GM12878 (cell line): ENCODE data around the gene SCLT1. TPM values are rescaled to one million over a fixed set of nuclear protein-coding genes. Genes with fewer than 3 reads are reported as not detected.

Experiments
- ATAC-seq: fragments of 200-7000 bp; cut with Tn5 transposase; 3 replicates; pipeline ENCODE4 v1.9.1; 2020; ENCODE audit warnings: mild to moderate bottlenecking, moderate library complexity
- BruUV-seq: library from RNA; stranded (reverse); fragments of 400-500 nt; replicated peaks from 2 replicates; lab custom pipeline; 2021; lab: Mats Ljungman, UMichigan
- CTCF ChIA-PET: fragments of 300-600 bp; sonication (Branson Sonifier 250); formaldehyde crosslinking; extraction: SDS; loops from one replicate; lab custom pipeline; 2021; ENCODE audit warnings: inconsistent platforms; lab: Yijun Ruan, JAX
- POLR2A ChIA-PET: fragments of 350-600 bp; formaldehyde crosslinking; extraction: SDS; loops from one replicate; lab custom pipeline; 2021; ENCODE audit warnings: inconsistent platforms; lab: Charles Lee
- RAD21 ChIA-PET: fragments of 300-600 bp; sonication (Branson Sonifier 250); formaldehyde crosslinking; loops from one replicate; lab custom pipeline; 2023; ENCODE audit warnings: antibody characterized with exemption; ENCODE audit not compliant: unreplicated experiment; lab: Charles Lee
- SMC1A ChIA-PET: fragments of 300-600 bp; sonication (Branson Sonifier 250); formaldehyde crosslinking; loops from one replicate; lab custom pipeline; 2023; ENCODE audit not compliant: unreplicated experiment, uncharacterized antibody; lab: Charles Lee
- DNase-seq: peaks from one replicate; pipeline ENCODE4 v3.0.0-alpha.2; 2011; ENCODE audit warnings: low read depth, low spot score
- FAIRE-seq: peaks from 3 replicates; lab custom pipeline; 2011; peaks lifted over from hg19 to GRCh38; lab: Jason Lieb, UNC
- H2AFZ ChIP-seq: 2 replicates; pipeline ENCODE4 v1.6.0; 2011; ENCODE audit warnings: low read depth, low read length, control low read depth; ENCODE audit not compliant: control insufficient read depth
- H3K27ac ChIP-seq: 2 replicates; pipeline ENCODE4 v1.5.1; 2011; ENCODE audit warnings: control low read depth; ENCODE audit not compliant: control insufficient read depth, insufficient read depth
- H3K27me3 ChIP-seq, 2 experiments: replicated peaks in 1 of 2; 2 replicates each; pipeline versions ENCODE4 v1.6.0 to v1.6.1; 2011; ENCODE audit warnings: low read length in 1 of 2; ENCODE audit not compliant: control insufficient read depth in 2 of 2, insufficient read depth in 2 of 2
- H3K36me3 ChIP-seq, 2 experiments: 2 replicates each; pipeline ENCODE4 v1.5.1; 2011; ENCODE audit warnings: low read length in 1 of 2; ENCODE audit not compliant: control insufficient read depth in 2 of 2, insufficient read depth in 2 of 2
- H3K4me1 ChIP-seq: 2 replicates; pipeline ENCODE4 v1.6.1; 2011; ENCODE audit warnings: mild to moderate bottlenecking, low read length, moderate library complexity, mixed read lengths; ENCODE audit not compliant: control insufficient read depth, insufficient read depth
- H3K4me2 ChIP-seq: 2 replicates; pipeline ENCODE4 v1.6.0; 2011; ENCODE audit warnings: control low read depth; ENCODE audit not compliant: control insufficient read depth, insufficient read depth
- H3K4me3 ChIP-seq: fragments of 200-600 bp; sonication (generic); 2 replicates; pipeline ENCODE4 v1.5.1; 2016
- H3K79me2 ChIP-seq: 2 replicates; pipeline ENCODE4 v1.6.0; 2011; ENCODE audit warnings: low read length; ENCODE audit not compliant: control insufficient read depth, insufficient read depth
- H3K9ac ChIP-seq: 2 replicates; pipeline ENCODE4 v1.8.0; 2011; ENCODE audit warnings: low read length, control low read depth, mixed read lengths; ENCODE audit not compliant: control insufficient read depth, insufficient read depth
- H3K9me3 ChIP-seq: replicated peaks from 3 replicates; pipeline ENCODE4 v1.5.1; 2011; ENCODE audit warnings: mild to moderate bottlenecking, low read length; ENCODE audit not compliant: control insufficient read depth, insufficient read depth
- H4K20me1 ChIP-seq: 2 replicates; pipeline ENCODE4 v1.6.0; 2011; ENCODE audit not compliant: control insufficient read depth, insufficient read depth
- CREM ChIP-seq: IDR thresholded peaks from 2 replicates; pipeline ENCODE4 v1.6.1; 2014; ENCODE audit warnings: antibody characterized with exemption, low read depth
- PAX5 ChIP-seq: IDR thresholded peaks from 2 replicates; pipeline ENCODE4 v1.6.1; 2011; ENCODE audit warnings: low read depth, low read length, borderline replicate concordance
- PKNOX1 ChIP-seq: fragments of 450-650 bp; IDR thresholded peaks from 2 replicates; pipeline ENCODE4 v1.6.1; 2016; ENCODE audit warnings: mild to moderate bottlenecking
- POLR2AphosphoS2 ChIP-seq: IDR thresholded peaks from 2 replicates; pipeline ENCODE4 v1.6.1; 2011; ENCODE audit warnings: low read depth, mild to moderate bottlenecking, low read length, improper control_type of control experiment, moderate library complexity
- RELB ChIP-seq: fragments of 450-650 bp; IDR thresholded peaks from 2 replicates; pipeline ENCODE4 v1.6.1; 2017; ENCODE audit warnings: low read depth, mild to moderate bottlenecking, moderate library complexity
- RUNX3 ChIP-seq: IDR thresholded peaks from 2 replicates; pipeline ENCODE4 v1.6.1; 2012; ENCODE audit warnings: low read length, inconsistent platforms
- YY1 ChIP-seq: IDR thresholded peaks from 2 replicates; pipeline ENCODE4 v1.6.1; 2011; ENCODE audit warnings: low read depth, mild to moderate bottlenecking, low read length
- WGBS: methylation state at CpG from one replicate; pipeline ENCODE4 v1.1.6; 2016; ENCODE audit warnings: low lambda C conversion rate; ENCODE audit not compliant: insufficient replicate concordance, insufficient coverage; ENCODE audit errors: missing lambda C conversion rate; 5-methylcytosine and 5-hydroxymethylcytosine counted together
- in situ Hi-C: fragments of 300-500 bp; cut with MboI; formaldehyde crosslinking; loops from 9 replicates; pipeline ENCODE4 v1.14.3; 2018; ENCODE audit warnings: mixed read lengths
- intact Hi-C: fragments of 100-400 bp; cut with micrococcal nuclease; formaldehyde crosslinking; loops from one replicate; pipeline ENCODE4 v1.14.2; 2022; ENCODE audit not compliant: unreplicated experiment
- polyA plus RNA-seq, 11 experiments: library from polyadenylated mRNA; depleted of rRNA in 4 of 11; unstranded in 6 of 11; stranded (reverse) in 5 of 11; fragments of >200 nt; fragmentation: Nextera tagmentation in 4 of 11; fragmentation: Illumina TruSeq in 1 of 11; extraction: Ambion mirVana in 4 of 11; extraction: Trizol in 1 of 11; gene quantifications; 1 replicate in 1 of 11; 2 replicates in 10 of 11; pipeline versions ENCODE4 v1.2.1 to v1.2.3, GENCODE V29; 2011 to 2016; ENCODE audit warnings: inconsistent platforms in 2 of 11, missing spikeins in 2 of 11, low read depth in 1 of 11
- total RNA-seq, 4 experiments: library from RNA; depleted of rRNA in 3 of 4; stranded (reverse); fragments of >200 nt in 3 of 4; fragmentation: Illumina TruSeq in 1 of 4; extraction: Trizol in 1 of 4; gene quantifications; 2 replicates each; pipeline versions ENCODE4 v1.2.1 to v1.2.3, GENCODE V29; 2013 to 2021

SCLT1 gene
- total and polyA plus RNA-seq, 10 of the 15 experiments (the other 5 are each of a cell fraction or from before 2014, with no cell fraction given) = 7.8 to 31.4 (median 19.6) TPM

- TF ChIP-seq YY1 = peak; percentile 67
- TF ChIP-seq RELB = 0 out of 2 replicates have a peak, but pooled peaks have one; percentile 29
- peak; percentile 36; the same call in 1 of the 2 replicates for TF ChIP-seq PAX5
- no peak for TF ChIP-seq POLR2AphosphoS2
- peak; percentile 28; the same call in 1 of the 2 replicates for TF ChIP-seq CREM
- TF ChIP-seq, all 136 proteins: peak for 19
These were observed 230.6 kb downstream of the SCLT1 start (continued) for GRCh38 chr4:128862608-128863311.

- intact Hi-C loops (no loop called here), in situ Hi-C loops (loop anchor here (5.0 kb wide), 2 partner anchors 295 to 670 kb away; no protein-coding TSS in a partner anchor)
- Histone ChIP-seq H4K20me1 (no peaks in the 10 kb centered on the region), H3K27ac (peak overlapping the region; percentile 84), H3K9me3 (no peaks in the 10 kb centered on the region), H3K4me1 (peaks cover 36% of the 10 kb centered on the region), H3K27me3 (no peaks in the 10 kb centered on the region), H3K36me3 (peaks cover 29 to 39% of the 10 kb centered on the region in 2 experiments), H3K9ac (no peak overlapping the region; the same call in 1 of the 2 replicates), H3K4me2 (peak overlapping the region; percentile 42), H3K4me3 (no peak overlapping the region), H2AFZ (no peak overlapping the region), H3K79me2 (peaks cover 4% of the 10 kb centered on the region)
- ChIA-PET RAD21 (interaction anchor here (0.7 to 2.9 kb wide), 17 partner anchors 7 to 573 kb away, joined by 3 to 35 read pairs (median 5); partner anchors contain the start of genes JADE1 and SCLT1), POLR2A (interaction anchor here (0.6 to 2.3 kb wide), 7 partner anchors 13 to 337 kb away, joined by 3 to 18 read pairs (median 4); no protein-coding TSS in a partner anchor), CTCF (interaction anchor here (0.6 to 2.7 kb wide), 19 partner anchors 12 to 670 kb away, joined by 3 to 33 read pairs (median 7); partner anchors contain the start of gene SCLT1), SMC1A (interaction anchor here (0.6 to 4.4 kb wide), 22 partner anchors 8 to 670 kb away, joined by 3 to 33 read pairs (median 4); no protein-coding TSS in a partner anchor)
- DNase-seq (no peak), ATAC-seq (peak; percentile 10), FAIRE-seq (no peak)
- no TSS peak for BruUV-seq
- 57% methylated on average over 13 of the region's 13 CpGs for WGBS
- TF ChIP-seq RUNX3 (peak; percentile 68), CREM (no peak), PKNOX1 (peak; percentile 30; the same call in 1 of the 2 replicates)
These were observed 231.4 kb downstream of the SCLT1 start for GRCh38 chr4:128861856-128862518.
